Breast epithelium (tissue), 3 donors: Measurements from ENCODE around the gene CPO.

ENCODE experiments used
- POLR2A ChIP-seq: fragments of 450-650 bp; IDR thresholded peaks from one replicate; pipeline ENCODE4 v1.6.1; 2016; ENCODE audit warnings: antibody characterized with exemption, mild to moderate bottlenecking, moderate library complexity
- POLR2AphosphoS5 ChIP-seq, 3 donors: sonication (generic); formaldehyde crosslinking; IDR thresholded peaks; one replicate each; pipeline ENCODE4 v1.6.1; 2017; ENCODE audit warnings: antibody characterized with exemption in 3 of 3
- TF ChIP-seq, protein P1 (sequence below), 3 donors: fragments of 450-650 bp; IDR thresholded peaks; one replicate each; pipeline ENCODE4 v1.5.1; 2016 to 2017; ENCODE audit warnings: antibody characterized with exemption in 3 of 3, mild to moderate bottlenecking in 3 of 3, moderate library complexity in 3 of 3

DNA sequence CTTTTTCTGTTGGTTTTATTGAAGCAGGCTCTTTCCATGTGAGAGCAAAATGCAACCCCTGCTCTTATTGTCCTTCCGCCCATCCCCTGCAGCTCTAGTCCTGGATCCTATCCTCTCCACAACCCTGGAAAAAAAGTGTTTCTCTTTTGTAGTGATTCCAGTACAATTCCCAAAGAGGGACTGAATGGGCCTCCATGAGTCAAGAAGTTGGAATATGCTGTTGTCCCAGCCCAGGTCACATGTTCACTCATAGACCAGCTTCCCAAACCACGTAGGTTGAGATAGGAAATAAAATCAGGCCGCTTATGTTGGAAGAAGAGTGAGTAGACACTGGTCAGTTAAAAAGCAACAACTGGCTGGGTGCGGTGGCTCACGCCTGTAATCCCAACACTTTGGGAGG is 39.4 kb downstream of the CPO start:
- TF ChIP-seq POLR2A (no peak), POLR2AphosphoS5 (IDR thresholded peaks at IDR 0.05) (no peak)
- TF ChIP-seq, protein P1, sequence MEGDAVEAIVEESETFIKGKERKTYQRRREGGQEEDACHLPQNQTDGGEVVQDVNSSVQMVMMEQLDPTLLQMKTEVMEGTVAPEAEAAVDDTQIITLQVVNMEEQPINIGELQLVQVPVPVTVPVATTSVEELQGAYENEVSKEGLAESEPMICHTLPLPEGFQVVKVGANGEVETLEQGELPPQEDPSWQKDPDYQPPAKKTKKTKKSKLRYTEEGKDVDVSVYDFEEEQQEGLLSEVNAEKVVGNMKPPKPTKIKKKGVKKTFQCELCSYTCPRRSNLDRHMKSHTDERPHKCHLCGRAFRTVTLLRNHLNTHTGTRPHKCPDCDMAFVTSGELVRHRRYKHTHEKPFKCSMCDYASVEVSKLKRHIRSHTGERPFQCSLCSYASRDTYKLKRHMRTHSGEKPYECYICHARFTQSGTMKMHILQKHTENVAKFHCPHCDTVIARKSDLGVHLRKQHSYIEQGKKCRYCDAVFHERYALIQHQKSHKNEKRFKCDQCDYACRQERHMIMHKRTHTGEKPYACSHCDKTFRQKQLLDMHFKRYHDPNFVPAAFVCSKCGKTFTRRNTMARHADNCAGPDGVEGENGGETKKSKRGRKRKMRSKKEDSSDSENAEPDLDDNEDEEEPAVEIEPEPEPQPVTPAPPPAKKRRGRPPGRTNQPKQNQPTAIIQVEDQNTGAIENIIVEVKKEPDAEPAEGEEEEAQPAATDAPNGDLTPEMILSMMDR (IDR thresholded peaks at IDR 0.05), result no peak
